Gastroesophageal sphincter (tissue), 4 donors: ENCODE measurements around the gene RNF215. TPM values are rescaled to one million over a fixed set of nuclear protein-coding genes. Genes with fewer than 3 reads are reported as not detected.

Experiments
- ATAC-seq: fragments of 150-250 bp; one replicate; pipeline ENCODE4 v1.9.1; 2016; ENCODE audit warnings: mild to moderate bottlenecking, moderate library complexity
- H3K27ac ChIP-seq, 4 donors: fragments of 200-600 bp; sonication (generic) in 3 of 4; 1 replicate in 3 of 4; 2 replicates in 1 of 4; pipeline ENCODE4 v1.5.1; 2016 to 2019
- H3K27me3 ChIP-seq: fragments of 200-600 bp; sonication (generic); one replicate; pipeline ENCODE4 v1.5.1; 2019
- H3K36me3 ChIP-seq, 2 donors: fragments of 200-600 bp; sonication (generic); one replicate each; pipeline ENCODE4 v1.5.1; 2019; ENCODE audit warnings: control low read depth in 1 of 2
- H3K4me1 ChIP-seq, 3 donors: fragments of 200-600 bp; sonication (generic); 1 replicate in 2 of 3; 2 replicates in 1 of 3; pipeline ENCODE4 v1.5.1; 2016 to 2019; ENCODE audit warnings: control low read depth in 2 of 3
- H3K4me3 ChIP-seq, 2 donors: fragments of 200-600 bp; sonication (generic); one replicate each; pipeline ENCODE4 v1.5.1; 2019; ENCODE audit warnings: mild to moderate bottlenecking in 1 of 2, moderate library complexity in 1 of 2
- H3K9me3 ChIP-seq, 3 donors: fragments of 200-600 bp; sonication (generic); one replicate each; pipeline ENCODE4 v1.5.1; 2017 to 2019; ENCODE audit warnings: control low read depth in 2 of 3
- EP300 ChIP-seq: sonication (generic); formaldehyde crosslinking; IDR thresholded peaks from one replicate; pipeline ENCODE4 v1.6.1; 2017; ENCODE audit warnings: antibody characterized with exemption, mild to moderate bottlenecking
- POLR2A ChIP-seq, 2 donors: fragments of 450-650 bp; IDR thresholded peaks; one replicate each; pipeline ENCODE4 v1.6.1; 2017; ENCODE audit warnings: antibody characterized with exemption in 2 of 2, mild to moderate bottlenecking in 2 of 2, moderate library complexity in 1 of 2
- POLR2AphosphoS5 ChIP-seq: sonication (generic); formaldehyde crosslinking; IDR thresholded peaks from one replicate; pipeline ENCODE4 v1.6.1; 2017; ENCODE audit warnings: antibody characterized with exemption
- WGBS, 2 donors: methylation state at CpG; one replicate each; pipeline ENCODE4 v1.1.5; 2018; ENCODE audit warnings: low coverage in 1 of 2; 5-methylcytosine and 5-hydroxymethylcytosine counted together
- total RNA-seq, 4 donors: library from RNA; depleted of rRNA; stranded (reverse); fragments of >200 nt; gene quantifications; one replicate each; pipeline ENCODE4 v1.1.0, GENCODE V29; 2016
- TF ChIP-seq, protein P1 (sequence below), 4 experiments: fragments of 200-600 bp in 2 of 4; fragments of 450-650 bp in 2 of 4; sonication (generic) in 1 of 4; IDR thresholded peaks; one replicate each; pipeline ENCODE4 v1.5.1; 2017 to 2019; ENCODE audit warnings: antibody characterized with exemption in 4 of 4, mild to moderate bottlenecking in 2 of 4, moderate library complexity in 2 of 4

The RNF215 gene
- total RNA-seq, 4 donors from 2014 or later: 10.2 to 13.5 (median 11.7) TPM

DNA sequence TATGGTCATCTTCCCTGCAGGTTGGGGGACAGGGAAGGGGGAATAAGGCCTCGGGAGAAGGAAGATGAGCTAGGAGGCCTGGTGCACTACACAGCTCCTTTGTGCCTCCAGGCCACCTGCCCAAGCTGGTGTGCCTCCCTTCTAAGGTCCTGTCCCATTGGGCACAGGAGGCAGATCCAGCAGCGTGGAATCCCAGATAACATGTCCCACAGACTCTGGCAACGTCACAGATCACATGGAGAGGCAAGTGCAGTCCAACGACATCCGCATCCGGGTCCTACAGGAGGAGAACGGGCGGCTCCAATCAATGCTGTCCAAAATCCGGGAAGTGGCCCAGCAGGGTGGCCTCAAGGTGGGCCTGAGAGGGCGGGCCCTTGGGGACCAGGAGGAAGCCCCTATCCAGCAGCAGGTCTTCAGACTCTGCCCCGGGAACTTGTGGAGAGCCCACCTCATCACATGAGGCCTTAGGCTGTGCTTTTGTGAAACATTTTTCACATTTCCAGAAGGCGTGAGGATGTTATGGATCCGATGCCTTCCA lies 11.8 kb downstream of the RNF215 start:
- H3K4me1 ChIP-seq: no peaks in the 10 kb centered on the region
- H3K9me3 ChIP-seq: no peaks in the 10 kb centered on the region
- H3K27ac ChIP-seq: no peak overlapping the region
- H3K27me3 ChIP-seq: no peaks in the 10 kb centered on the region
- TF ChIP-seq EP300: no peak
- TF ChIP-seq POLR2AphosphoS5: no peak
- TF ChIP-seq POLR2A (IDR thresholded peaks at IDR 0.05): no peak
- TF ChIP-seq, protein P1, sequence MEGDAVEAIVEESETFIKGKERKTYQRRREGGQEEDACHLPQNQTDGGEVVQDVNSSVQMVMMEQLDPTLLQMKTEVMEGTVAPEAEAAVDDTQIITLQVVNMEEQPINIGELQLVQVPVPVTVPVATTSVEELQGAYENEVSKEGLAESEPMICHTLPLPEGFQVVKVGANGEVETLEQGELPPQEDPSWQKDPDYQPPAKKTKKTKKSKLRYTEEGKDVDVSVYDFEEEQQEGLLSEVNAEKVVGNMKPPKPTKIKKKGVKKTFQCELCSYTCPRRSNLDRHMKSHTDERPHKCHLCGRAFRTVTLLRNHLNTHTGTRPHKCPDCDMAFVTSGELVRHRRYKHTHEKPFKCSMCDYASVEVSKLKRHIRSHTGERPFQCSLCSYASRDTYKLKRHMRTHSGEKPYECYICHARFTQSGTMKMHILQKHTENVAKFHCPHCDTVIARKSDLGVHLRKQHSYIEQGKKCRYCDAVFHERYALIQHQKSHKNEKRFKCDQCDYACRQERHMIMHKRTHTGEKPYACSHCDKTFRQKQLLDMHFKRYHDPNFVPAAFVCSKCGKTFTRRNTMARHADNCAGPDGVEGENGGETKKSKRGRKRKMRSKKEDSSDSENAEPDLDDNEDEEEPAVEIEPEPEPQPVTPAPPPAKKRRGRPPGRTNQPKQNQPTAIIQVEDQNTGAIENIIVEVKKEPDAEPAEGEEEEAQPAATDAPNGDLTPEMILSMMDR (IDR thresholded peaks at IDR 0.05): no peak
- no peak overlapping the region for H3K4me3 ChIP-seq
- 94% methylated on average over 3 of the region's 13 CpGs; no CpG with 5 or more reads in 1 of the 2 donors for WGBS, 2 donors
- no peak for ATAC-seq
- peaks cover 0 to 44% of the 10 kb centered on the region in 2 donors for H3K36me3 ChIP-seq

DNA sequence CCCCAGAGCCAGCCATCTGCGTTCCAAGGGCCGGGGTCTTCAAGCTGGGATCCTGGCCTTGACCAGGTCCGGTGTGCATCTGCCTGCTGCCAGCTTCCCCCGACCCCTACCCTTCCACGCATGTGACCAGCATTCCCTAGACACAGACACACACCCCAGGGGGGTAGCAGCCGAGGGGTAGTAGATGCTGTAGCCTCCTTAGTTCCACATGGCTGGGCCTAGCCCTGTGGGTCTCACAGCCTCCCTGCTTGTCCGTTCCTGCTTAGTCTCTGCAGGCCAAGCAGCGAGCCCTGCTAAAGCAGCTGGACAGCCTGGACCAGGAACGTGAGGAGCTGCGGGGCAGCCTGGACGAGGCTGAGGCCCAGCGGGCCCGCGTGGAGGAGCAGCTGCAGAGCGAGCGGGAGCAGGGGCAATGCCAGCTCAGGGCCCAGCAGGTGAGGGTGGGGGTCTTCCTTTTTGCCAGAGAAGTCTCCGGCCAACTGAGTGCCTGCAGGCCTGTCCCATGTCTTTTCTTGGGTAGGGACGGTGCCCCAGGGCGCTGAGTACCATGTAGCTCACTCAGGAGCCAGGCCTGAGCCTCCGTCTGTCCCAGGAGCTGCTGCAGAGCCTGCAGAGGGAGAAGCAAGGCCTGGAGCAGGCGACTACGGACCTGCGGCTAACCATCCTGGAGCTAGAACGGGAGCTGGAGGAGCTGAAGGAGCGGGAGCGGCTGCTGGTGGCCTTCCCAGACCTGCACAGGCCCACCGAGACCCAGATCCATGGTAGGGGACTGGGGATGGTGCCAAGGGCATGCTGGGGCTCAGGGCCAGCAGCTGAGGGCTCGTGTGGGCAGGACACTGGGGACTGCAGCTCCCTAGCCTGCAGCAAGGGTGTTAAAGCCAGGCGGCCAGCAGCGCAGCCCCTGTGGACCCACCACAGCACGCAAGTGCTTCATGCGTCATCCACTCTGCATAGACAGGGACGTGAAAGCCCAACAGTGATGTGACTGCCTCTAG lies 13.6 kb downstream of the RNF215 start:
- WGBS, 2 donors: 69% methylated on average over 6 of the region's 33 CpGs; no CpG with 5 or more reads in 1 of the 2 donors
- no peak overlapping the region for H3K4me3 ChIP-seq
- H3K9me3 ChIP-seq: no peaks in the 10 kb centered on the region
- peaks cover 0 to 27% of the 10 kb centered on the region in 2 donors for H3K36me3 ChIP-seq
- H3K27ac ChIP-seq: no peak overlapping the region
- H3K4me1 ChIP-seq: no peaks in the 10 kb centered on the region
- no peak for ATAC-seq
- no peaks in the 10 kb centered on the region for H3K27me3 ChIP-seq
- TF ChIP-seq, protein P1 (IDR thresholded peaks at IDR 0.05): no peak
- no peak for TF ChIP-seq EP300
- TF ChIP-seq POLR2AphosphoS5: no peak

DNA sequence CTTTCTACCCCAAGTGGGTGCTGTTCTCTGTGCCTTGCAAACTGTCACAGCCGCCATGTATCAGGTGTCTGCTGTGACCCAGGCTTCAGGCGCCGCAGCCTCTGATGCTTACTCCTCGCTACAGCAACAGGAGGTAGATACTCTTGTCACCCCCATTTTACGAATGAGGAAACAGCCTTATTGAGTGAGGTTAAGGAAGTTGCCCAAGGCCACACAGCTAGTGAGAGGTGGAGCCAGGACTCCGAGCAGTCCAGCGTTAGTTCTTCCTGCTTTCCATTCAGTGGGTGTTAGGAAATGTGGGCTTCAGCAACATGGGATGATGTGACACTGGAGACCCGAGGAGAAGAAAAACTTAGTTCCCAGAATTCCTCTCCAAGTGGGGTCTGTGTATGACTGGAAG lies 14.3 kb downstream of the RNF215 start:
- no peak overlapping the region for H3K27ac ChIP-seq
- H3K9me3 ChIP-seq: no peaks in the 10 kb centered on the region
- H3K27me3 ChIP-seq: no peaks in the 10 kb centered on the region
- H3K4me3 ChIP-seq: no peak overlapping the region
- TF ChIP-seq, protein P1 (IDR thresholded peaks at IDR 0.05): no peak
- TF ChIP-seq POLR2AphosphoS5 (no peak), EP300 (no peak), POLR2A (IDR thresholded peaks at IDR 0.05) (no peak)
- no peak for ATAC-seq
- 20% methylated on average over 3 of the region's 8 CpGs; no CpG with 5 or more reads in 1 of the 2 donors for WGBS, 2 donors
- peaks cover 0 to 24% of the 10 kb centered on the region in 2 donors for H3K36me3 ChIP-seq
- no peaks in the 10 kb centered on the region for H3K4me1 ChIP-seq

DNA sequence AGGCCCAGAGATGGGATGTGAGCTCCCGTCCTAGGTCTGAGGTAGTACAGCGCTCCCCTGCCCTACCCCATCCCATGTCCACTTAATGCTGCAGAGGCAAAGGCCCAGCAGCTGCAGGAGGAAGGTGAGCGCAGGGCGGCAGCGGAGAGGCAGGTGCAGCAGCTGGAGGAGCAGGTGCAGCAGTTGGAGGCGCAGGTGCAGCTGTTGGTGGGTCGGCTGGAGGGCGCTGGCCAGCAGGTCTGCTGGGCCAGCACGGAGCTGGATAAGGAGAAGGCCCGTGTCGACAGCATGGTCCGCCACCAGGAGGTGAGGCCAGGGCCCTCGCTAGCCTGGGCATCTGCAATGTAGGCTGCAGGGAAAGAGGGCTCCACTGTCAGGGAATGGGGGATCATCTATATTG lies 15.2 kb downstream of the RNF215 start:
- Histone ChIP-seq H3K36me3 (peaks cover 0 to 15% of the 10 kb centered on the region in 2 donors), H3K27ac (no peak overlapping the region), H3K4me3 (no peak overlapping the region), H3K9me3 (no peaks in the 10 kb centered on the region), H3K27me3 (no peaks in the 10 kb centered on the region), H3K4me1 (no peaks in the 10 kb centered on the region)
- ATAC-seq: no peak
- WGBS, 2 donors: 30% methylated on average over 4 of the region's 13 CpGs; no CpG with 5 or more reads in 1 of the 2 donors
- TF ChIP-seq, protein P1 (IDR thresholded peaks at IDR 0.05): no peak
- no peak for TF ChIP-seq POLR2AphosphoS5
- TF ChIP-seq EP300: no peak
- TF ChIP-seq POLR2A (IDR thresholded peaks at IDR 0.05): no peak
